ENCODE results near the gene NFKB2.

NFKB2 gene

GRCh38 chr10:102451105-102451969 is 55.8 kb downstream of the NFKB2 start, which contains the start of gene C10orf95:
Gene C10orf95, minus strand, starts transcription at chr10:102451543. Its CDS starts 450 bp downstream, at chr10:102451093.
- DNase-seq (ENCODE audit: low read depth in 2 of 2), result no peak

Data from stimulated activated CD4-positive, alpha-beta T cell treated with anti-CD3 and anti-CD28 coated beads, Interleukin-4, amount 100 ng/mL, for 48 hours (primary cell).